ENCODE data around the gene JPH3.

Gene JPH3

DNA sequence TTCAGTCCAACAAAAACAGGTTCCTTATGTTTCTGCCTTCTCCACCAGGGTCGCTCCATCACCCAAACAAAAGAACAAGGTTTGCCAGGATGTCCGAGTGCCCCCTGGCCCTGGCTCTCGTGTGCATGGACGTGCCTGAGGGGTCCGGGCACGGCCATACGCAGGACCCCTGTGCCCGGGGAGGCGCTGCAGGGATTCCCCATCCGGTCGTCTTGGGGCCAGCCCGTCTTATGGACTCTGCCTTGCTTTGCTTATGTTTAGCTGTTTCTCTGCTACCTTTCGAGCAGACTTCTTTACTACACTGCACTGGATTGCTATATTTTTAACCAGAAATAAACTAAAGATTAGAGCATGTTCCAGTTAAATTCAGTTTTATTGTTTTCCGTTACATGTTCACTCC lies 95.5 kb downstream of the JPH3 start:
- DNase-seq (ENCODE audit: low read depth): no peak
- TF ChIP-seq, protein P1, sequence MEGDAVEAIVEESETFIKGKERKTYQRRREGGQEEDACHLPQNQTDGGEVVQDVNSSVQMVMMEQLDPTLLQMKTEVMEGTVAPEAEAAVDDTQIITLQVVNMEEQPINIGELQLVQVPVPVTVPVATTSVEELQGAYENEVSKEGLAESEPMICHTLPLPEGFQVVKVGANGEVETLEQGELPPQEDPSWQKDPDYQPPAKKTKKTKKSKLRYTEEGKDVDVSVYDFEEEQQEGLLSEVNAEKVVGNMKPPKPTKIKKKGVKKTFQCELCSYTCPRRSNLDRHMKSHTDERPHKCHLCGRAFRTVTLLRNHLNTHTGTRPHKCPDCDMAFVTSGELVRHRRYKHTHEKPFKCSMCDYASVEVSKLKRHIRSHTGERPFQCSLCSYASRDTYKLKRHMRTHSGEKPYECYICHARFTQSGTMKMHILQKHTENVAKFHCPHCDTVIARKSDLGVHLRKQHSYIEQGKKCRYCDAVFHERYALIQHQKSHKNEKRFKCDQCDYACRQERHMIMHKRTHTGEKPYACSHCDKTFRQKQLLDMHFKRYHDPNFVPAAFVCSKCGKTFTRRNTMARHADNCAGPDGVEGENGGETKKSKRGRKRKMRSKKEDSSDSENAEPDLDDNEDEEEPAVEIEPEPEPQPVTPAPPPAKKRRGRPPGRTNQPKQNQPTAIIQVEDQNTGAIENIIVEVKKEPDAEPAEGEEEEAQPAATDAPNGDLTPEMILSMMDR (IDR thresholded peaks at IDR 0.05; ENCODE audit: low read length, missing control alignments): no peak
- no peak overlapping the region for H3K4me3 ChIP-seq (replicated peaks; ENCODE audit: low read depth, low read length)

DNA sequence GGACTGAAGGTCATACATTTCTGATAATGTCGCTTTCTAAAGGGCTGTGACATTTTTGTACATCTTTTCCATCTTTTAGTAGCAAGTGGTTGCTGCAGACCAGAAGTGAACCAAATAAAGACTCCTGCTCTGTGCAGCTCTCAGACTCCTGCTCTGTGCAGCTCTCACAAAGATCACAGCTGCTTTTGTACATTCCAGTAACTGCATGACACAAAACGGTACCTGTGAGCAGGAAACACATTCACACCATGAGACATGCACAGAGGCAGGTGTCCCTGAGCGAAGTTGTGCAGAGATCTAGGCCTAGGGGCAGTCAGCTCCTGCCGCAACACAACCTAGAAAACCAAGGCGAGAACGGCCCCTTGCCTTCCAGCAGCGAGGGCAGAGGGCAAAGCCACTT lies 95.9 kb downstream of the JPH3 start:
- TF ChIP-seq, protein P1 (IDR thresholded peaks at IDR 0.05; ENCODE audit: low read length, missing control alignments): no peak
- no peak overlapping the region for H3K4me3 ChIP-seq (replicated peaks; ENCODE audit: low read depth, low read length)
- DNase-seq (ENCODE audit: low read depth): no peak

DNA sequence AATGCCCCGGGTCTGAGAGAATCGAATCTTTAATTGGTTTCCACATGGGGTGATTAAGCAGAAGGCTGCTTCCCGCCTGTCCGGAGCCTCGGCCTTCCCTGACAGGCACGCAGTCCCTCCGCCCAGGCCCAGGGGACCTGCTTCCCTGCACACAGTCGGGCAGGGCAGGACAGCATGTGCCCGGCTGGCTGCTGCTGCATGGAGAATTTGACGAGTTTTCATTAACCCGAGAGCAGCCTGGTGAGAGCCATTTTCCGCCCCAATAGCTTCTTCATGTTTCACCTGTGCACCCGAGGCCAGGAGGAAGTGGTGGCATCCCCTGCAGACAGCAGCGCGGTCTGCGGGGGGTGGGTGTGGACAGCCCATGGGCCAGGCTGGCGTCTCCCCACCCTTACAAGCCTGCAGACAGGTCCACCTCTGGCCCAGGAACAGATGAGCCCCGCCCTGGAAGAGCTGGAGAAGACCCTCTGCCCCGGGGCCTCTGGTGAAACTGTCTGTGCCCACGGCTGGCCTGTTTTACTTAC lies 96.4 kb downstream of the JPH3 start:
- DNase-seq (ENCODE audit: low read depth): no peak
- H3K4me3 ChIP-seq (replicated peaks; ENCODE audit: low read depth, low read length): no peak overlapping the region
- TF ChIP-seq, protein P1 (IDR thresholded peaks at IDR 0.05; ENCODE audit: low read length, missing control alignments): no peak

DNA sequence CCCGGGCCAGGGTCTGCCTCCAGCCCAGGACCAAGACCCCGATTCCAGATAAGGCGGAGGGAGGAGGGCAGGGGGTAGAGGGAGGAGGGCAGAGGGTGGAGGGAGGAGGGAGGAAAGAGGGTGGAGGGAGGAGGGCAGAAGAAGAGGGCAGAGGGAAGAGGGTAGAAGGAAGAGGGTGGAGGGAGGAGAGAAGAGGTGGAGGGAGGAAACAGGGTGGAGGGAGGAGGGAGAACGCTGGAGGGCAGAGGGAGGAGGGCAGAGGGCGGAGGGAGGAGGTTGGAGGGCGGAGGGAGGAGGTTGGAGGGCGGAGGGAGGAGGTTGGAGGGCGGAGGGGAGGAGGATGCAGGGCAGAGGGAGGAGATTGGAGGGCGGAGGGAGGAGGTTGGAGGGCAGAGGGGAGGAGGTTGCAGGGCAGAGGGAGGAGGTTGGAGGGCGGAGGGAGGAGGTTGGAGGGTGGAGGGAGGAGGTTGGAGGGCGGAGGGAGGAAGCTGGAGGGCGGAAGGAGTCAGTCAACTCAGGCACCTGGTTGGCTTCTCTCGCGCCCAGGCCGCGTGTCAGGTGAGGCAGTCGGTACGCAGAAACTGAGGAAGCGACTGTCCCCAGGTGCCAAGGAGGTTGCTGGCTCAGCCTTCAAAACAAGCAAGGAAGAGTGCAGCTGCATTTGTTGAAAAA lies 98.2 kb downstream of the JPH3 start:
- no peak for DNase-seq (ENCODE audit: low read depth)
- TF ChIP-seq, protein P1 (IDR thresholded peaks at IDR 0.05; ENCODE audit: low read length, missing control alignments): no peak
- H3K4me3 ChIP-seq (replicated peaks; ENCODE audit: low read depth, low read length): no peak overlapping the region

- TF ChIP-seq, protein P1 (IDR thresholded peaks at IDR 0.05; ENCODE audit: low read length, missing control alignments): no peak
- H3K4me3 ChIP-seq (replicated peaks; ENCODE audit: low read depth, low read length): no peak overlapping the region
- DNase-seq (ENCODE audit: low read depth): no peak
Observed at GRCh38 chr16:87701078-87701460, 98.8 kb downstream of the JPH3 start.

DNA sequence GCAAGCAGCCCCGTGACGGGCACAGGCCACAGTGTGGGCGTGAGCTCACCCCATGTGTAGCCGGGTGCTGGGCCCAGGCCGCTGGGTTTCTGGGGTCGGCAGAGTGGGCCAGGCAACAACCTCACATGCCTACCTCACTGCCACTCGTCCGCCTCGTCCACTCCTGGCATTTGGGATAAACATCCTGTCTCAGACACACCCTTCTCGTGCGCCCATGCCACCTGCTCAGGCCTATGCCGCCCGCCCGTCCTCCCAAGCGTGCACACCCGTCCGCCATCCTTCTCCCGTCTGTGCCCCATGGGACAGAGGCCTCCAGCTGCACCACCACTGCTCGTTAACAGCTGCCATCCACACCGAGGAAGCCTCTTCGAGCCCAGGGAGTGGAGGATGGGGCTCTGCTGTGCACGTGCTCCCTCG lies 99.2 kb downstream of the JPH3 start:
- no peak overlapping the region for H3K4me3 ChIP-seq (replicated peaks; ENCODE audit: low read depth, low read length)
- DNase-seq (ENCODE audit: low read depth): no peak
- TF ChIP-seq, protein P1 (IDR thresholded peaks at IDR 0.05; ENCODE audit: low read length, missing control alignments): no peak

DNA sequence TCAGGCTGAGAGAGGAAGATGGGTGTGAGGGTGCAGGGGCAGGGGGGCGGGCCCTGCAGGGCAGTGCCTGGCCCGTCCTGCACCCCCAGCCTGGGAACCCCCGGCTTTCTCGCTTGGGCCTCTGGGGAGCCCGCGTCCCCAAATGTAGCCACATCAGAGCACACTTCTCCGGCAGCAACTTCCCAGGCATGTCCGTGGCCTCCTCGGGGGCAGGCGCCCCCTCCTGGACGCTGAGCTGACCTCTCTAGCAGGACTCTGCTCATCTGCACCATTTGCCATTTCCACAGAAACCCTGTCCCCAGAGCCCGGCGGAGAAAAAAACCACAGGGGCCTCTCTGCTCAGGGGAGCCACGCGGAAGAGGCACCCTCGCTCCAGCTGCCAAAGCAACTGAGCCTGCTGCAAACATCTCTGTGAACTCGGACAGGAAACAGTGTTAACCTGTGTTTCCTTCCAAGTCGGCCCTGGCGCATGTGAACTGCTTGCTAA lies 100.1 kb downstream of the JPH3 start:
- TF ChIP-seq, protein P1 (IDR thresholded peaks at IDR 0.05; ENCODE audit: low read length, missing control alignments): peak; percentile 59
- no peak overlapping the region for H3K4me3 ChIP-seq (replicated peaks; ENCODE audit: low read depth, low read length)
- peak; percentile 37 for DNase-seq (ENCODE audit: low read depth)

Measured in fibroblast of pulmonary artery (primary cell).